Measurements from ENCODE around the gene COL26A1.

COL26A1 gene

DNA sequence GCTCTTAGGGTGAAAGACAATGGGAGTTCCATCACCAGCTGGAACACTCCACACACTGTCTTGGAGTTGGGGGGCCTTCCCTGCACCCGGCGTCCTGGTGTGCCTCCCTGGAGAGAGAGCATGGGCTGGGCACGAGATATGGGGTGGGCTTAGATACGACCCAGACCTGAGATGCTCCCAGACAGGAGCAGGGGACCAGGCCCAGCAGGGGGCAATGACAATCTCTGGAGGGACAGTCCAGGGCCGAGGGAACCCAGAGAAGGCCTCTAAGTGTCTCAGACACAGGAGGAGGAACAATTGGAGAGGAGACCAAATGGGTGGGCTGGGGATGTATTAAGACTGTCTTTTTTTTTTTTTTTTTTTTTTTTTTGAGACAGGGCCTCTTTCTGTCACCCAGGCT, 226.4 kb downstream of the COL26A1 start:
- intact Hi-C loops (cut with DNase I; ENCODE audit: low total_unique reads): no loop called here
- Histone ChIP-seq H3K9me3 (no peaks in the 10 kb centered on the region), H3K4me3 (no peak overlapping the region), H3K27me3 (no peaks in the 10 kb centered on the region), H3K36me3 (no peaks in the 10 kb centered on the region), H3K27ac (no peak overlapping the region), H3K4me1 (no peaks in the 10 kb centered on the region)
- TF ChIP-seq, protein P1, sequence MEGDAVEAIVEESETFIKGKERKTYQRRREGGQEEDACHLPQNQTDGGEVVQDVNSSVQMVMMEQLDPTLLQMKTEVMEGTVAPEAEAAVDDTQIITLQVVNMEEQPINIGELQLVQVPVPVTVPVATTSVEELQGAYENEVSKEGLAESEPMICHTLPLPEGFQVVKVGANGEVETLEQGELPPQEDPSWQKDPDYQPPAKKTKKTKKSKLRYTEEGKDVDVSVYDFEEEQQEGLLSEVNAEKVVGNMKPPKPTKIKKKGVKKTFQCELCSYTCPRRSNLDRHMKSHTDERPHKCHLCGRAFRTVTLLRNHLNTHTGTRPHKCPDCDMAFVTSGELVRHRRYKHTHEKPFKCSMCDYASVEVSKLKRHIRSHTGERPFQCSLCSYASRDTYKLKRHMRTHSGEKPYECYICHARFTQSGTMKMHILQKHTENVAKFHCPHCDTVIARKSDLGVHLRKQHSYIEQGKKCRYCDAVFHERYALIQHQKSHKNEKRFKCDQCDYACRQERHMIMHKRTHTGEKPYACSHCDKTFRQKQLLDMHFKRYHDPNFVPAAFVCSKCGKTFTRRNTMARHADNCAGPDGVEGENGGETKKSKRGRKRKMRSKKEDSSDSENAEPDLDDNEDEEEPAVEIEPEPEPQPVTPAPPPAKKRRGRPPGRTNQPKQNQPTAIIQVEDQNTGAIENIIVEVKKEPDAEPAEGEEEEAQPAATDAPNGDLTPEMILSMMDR (IDR thresholded peaks at IDR 0.05): no peak
- no peak for DNase-seq

DNA sequence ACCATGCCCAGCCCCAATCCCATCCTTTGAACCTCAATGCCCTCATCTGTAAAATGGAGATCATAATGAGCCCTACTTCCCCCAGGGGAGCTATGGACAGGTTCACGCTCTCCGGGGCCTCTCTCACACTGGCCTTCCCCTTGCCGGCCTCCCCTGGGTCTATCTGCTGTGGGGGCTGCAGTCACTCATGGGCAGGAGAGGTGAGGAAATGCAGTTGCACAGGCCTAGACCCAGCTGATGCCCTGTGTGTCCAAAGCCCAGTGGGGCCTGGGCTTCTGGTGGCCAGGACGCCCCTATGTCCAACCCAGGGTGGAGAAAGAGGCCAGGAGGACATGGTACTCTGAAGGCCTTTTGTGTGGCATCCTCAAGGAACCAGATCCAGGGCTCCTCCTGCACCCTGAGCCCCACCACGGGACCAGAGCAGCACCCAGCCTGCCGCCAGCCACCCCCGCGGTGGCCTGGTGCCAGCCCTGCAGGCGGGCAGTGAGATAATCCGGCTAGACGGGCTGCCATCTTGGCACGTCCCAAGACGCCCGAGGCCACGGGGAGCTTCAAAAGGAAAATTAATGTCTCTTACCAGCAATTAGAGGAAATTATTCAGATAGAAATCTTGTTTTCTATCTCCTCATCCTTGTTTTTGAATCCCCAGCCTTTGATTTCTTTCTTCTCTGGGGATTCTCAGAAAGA, 227.4 kb downstream of the COL26A1 start:
- DNase-seq: no peak
- TF ChIP-seq, protein P1 (IDR thresholded peaks at IDR 0.05): no peak

DNA sequence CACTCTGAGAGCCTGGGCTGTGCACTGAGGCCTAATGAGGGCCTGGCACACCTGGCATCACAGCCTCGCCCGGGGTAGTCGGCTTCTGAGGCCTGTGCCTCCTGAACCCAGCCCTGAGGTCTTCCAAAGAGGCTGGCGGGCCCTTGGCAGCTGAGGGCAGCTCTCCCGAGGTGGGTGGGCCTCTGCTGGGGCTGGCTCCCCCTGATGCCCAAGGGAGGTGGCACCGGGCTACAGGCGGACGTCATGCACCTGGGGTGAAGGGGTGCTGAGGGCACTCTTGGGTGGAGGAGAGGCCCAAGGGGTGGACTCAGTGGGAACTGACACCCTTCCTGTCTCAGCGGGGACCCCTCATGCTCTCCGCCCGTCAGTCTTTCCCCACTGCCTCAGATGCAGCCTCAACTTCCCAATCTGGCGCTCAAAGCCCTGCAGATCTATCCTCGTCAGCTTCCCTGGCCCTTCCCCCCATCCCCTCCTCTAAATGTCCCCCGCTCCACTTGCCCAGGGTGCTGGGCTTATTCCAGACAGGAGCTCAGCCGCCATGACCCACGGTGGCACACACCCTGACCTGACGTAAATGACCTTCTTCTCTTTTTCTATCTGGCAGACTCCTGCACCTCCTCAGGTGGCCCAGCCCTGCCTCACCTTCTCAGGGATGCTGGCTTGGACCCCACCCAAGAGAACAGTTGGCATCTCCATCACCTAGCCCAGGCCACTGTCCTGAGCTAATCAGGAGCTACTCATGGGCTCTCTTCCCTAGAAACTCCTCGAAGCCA, 228.2 kb downstream of the COL26A1 start:
- no peak overlapping the region for H3K4me3 ChIP-seq
- H3K27ac ChIP-seq: no peak overlapping the region
- TF ChIP-seq, protein P1 (IDR thresholded peaks at IDR 0.05): no peak
- no peaks in the 10 kb centered on the region for H3K27me3 ChIP-seq
- no peaks in the 10 kb centered on the region for H3K4me1 ChIP-seq
- no peak for DNase-seq
- H3K9me3 ChIP-seq: no peaks in the 10 kb centered on the region
- no peaks in the 10 kb centered on the region for H3K36me3 ChIP-seq
- intact Hi-C loops (cut with DNase I; ENCODE audit: low total_unique reads): no loop called here

More for the DNA sequence above, 227.4 kb downstream of the COL26A1 start:
- H3K4me1 ChIP-seq: no peaks in the 10 kb centered on the region
- no peak overlapping the region for H3K27ac ChIP-seq
- H3K36me3 ChIP-seq: no peaks in the 10 kb centered on the region
- no peaks in the 10 kb centered on the region for H3K9me3 ChIP-seq
- H3K27me3 ChIP-seq: no peaks in the 10 kb centered on the region
- no peak overlapping the region for H3K4me3 ChIP-seq
- intact Hi-C loops (cut with DNase I; ENCODE audit: low total_unique reads): no loop called here

DNA sequence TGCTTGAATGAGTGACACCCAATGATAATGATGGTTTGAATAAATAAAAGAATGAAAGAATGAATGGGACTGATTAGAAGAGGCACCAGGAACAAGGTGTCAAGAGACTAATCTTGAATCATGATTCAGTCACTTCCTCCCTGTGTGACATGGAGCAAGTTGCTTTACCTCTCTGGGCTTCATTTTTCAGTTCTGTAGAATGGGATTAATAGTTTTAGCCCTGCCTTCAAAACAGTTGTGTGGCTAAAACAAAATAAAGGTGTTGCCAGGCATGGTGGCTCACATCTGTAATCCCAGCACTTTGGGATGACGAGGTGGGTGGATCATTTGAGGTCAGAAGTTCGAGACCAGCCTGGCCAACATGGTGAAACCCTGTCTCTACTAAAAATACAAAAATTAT, 228.8 kb downstream of the COL26A1 start:
- Histone ChIP-seq H3K4me1 (no peaks in the 10 kb centered on the region), H3K9me3 (no peaks in the 10 kb centered on the region), H3K27me3 (no peaks in the 10 kb centered on the region), H3K27ac (no peak overlapping the region), H3K4me3 (no peak overlapping the region), H3K36me3 (no peaks in the 10 kb centered on the region)
- no peak for DNase-seq
- intact Hi-C loops (cut with DNase I; ENCODE audit: low total_unique reads): no loop called here
- TF ChIP-seq, protein P1 (IDR thresholded peaks at IDR 0.05): no peak

DNA sequence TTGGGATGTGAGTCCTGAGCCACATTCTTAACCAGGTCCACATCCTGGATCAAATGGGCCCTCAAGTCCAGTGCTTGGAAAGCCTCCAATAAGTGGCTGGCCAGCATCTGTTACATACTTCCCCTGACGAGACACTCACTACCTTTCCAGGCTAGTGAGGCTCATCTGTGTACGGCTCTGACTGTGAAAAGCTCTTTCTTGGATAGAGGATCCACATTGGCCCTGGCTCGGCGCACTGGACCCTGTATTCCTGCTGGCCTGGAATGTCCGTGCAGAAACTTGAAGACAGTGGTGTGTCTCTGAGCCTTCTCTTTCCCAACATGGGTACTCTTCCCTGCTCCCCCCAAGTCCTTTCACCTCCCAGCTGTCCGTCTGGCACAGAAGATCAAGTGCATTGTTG, 230.9 kb downstream of the COL26A1 start:
- TF ChIP-seq, protein P1 (IDR thresholded peaks at IDR 0.05): no peak
- intact Hi-C loops (cut with DNase I; ENCODE audit: low total_unique reads): no loop called here
- H3K27ac ChIP-seq: no peak overlapping the region
- no peak for DNase-seq
- H3K27me3 ChIP-seq: no peaks in the 10 kb centered on the region
- H3K4me1 ChIP-seq: peaks cover 0 to 4% (median 2%) of the 10 kb centered on the region in 4 donors
- no peak overlapping the region for H3K4me3 ChIP-seq
- no peaks in the 10 kb centered on the region for H3K9me3 ChIP-seq
- no peaks in the 10 kb centered on the region for H3K36me3 ChIP-seq
